DND-41 (cell line): ENCODE data around the gene NXN.

Source experiments
- CTCF ChIP-seq: IDR thresholded peaks from 2 replicates; pipeline ENCODE4 v1.5.1; 2012; ENCODE audit warnings: borderline replicate concordance, low read length, moderate library complexity, mild to moderate bottlenecking; ENCODE audit not compliant: poor library complexity, severe bottlenecking; ENCODE audit errors: extremely low read depth
- EZH2 ChIP-seq: IDR thresholded peaks from 3 replicates; pipeline ENCODE4 v1.6.1; 2012; ENCODE audit warnings: borderline replicate concordance, low read depth, mild to moderate bottlenecking, moderate library complexity, low read length, inconsistent platforms; ENCODE audit not compliant: severe bottlenecking

- no peak for TF ChIP-seq CTCF
- no peak for TF ChIP-seq EZH2
Observed at GRCh38 chr17:869086-869485, 110.5 kb downstream of the NXN start.
